G401 (cell line): ENCODE results near the gene GATD1. TPM values are rescaled to one million over a fixed set of nuclear protein-coding genes. Genes with fewer than 3 reads are reported as not detected.
"Not testable (repeated sequence)": the region's sequence is repeated elsewhere in the genome, so short reads cannot be mapped to it uniquely, and the experiment has no call there.

ENCODE experiments used
- DNase-seq: peaks from one replicate; pipeline ENCODE4 v3.0.0-alpha.2; 2015; ENCODE audit warnings: low spot score
- in situ Hi-C: cut with HindIII; loops from 2 replicates; pipeline ENCODE4 v1.10.0; 2016; ENCODE audit warnings: low sequenced_read_pairs, mixed read lengths
- total RNA-seq: library from RNA; depleted of rRNA; stranded (reverse); fragments of >200 nt; shearing (Covaris generic); gene quantifications from 2 replicates; pipeline ENCODE4 v1.2.3, GENCODE V29; 2014

The GATD1 gene
- total RNA-seq, 1 experiment from 2014 or later, result 63.4 TPM

- in situ Hi-C loops, result no loop called here
Measured at GRCh38 chr11:742571-743201, 34.6 kb downstream of the GATD1 start.

GRCh38 chr11:742156-742546 is 35.1 kb downstream of the GATD1 start:
- in situ Hi-C loops, result no loop called here
- no peak for DNase-seq

More at GRCh38 chr11:742571-743201, 34.6 kb downstream of the GATD1 start:
- DNase-seq, result no peak

GRCh38 chr11:737899-738298 is 39.4 kb downstream of the GATD1 start:
- DNase-seq, in situ Hi-C loops: not testable (repeated sequence)

GRCh38 chr11:737366-737765 is 39.9 kb downstream of the GATD1 start:
- in situ Hi-C loops, result no loop called here
- no peak for DNase-seq

DNA sequence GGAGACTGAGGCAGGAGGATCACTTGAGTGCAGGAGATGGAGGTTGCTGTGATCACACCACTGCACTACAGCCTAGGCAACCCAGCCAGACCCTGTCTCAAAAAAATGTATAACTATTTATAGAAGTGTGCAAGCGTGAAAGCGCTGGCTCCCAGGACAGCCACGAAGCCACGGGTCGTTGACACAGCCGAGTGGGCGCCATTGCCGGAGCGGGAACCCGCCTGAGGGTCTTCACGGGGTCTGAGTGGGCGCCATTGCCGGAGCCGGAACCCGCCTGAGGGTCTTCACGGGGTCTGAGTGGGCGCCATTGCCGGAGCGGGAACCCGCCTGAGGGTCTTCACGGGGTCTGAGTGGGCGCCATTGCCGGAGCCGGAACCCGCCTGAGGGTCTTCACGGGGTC is 42.7 kb downstream of the GATD1 start:
- DNase-seq, in situ Hi-C loops: not testable (repeated sequence)

- no peak for DNase-seq
- in situ Hi-C loops, result no loop called here
Measured at GRCh38 chr11:733072-733471, 44.2 kb downstream of the GATD1 start.

DNA sequence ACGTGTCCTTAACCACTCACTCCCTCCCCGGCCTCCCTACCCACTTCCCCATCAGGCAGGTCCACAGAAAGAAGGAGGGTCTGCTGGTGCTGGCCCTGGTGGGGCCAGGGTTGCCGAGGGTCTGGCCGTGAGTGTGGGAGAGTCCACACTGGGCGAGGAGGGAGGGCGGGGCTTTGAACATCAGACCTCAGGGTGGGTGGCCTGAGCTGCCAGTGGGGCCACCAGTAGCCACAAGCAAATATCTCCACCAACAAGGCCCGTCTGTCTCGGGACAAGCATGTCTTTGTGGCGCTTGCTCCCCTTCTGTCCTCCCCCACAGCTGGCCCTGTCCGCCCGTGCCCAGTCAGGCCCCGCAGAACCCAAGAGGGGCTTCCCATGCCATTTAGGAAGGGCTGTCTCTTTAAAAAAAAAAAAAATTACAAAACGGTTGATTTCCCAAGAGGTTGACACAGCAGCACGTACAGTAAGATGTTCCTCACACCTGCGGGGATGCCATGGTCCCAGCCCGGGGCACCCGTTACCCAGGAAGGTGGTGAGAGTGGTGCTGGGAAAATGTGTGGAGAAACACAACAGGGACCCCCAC is 47.7 kb downstream of the GATD1 start:
- no peak for DNase-seq
- in situ Hi-C loops, result no loop called here

- in situ Hi-C loops, result no loop called here
- DNase-seq, result no peak
Measured at GRCh38 chr11:728901-729491, 48.3 kb downstream of the GATD1 start.

DNA sequence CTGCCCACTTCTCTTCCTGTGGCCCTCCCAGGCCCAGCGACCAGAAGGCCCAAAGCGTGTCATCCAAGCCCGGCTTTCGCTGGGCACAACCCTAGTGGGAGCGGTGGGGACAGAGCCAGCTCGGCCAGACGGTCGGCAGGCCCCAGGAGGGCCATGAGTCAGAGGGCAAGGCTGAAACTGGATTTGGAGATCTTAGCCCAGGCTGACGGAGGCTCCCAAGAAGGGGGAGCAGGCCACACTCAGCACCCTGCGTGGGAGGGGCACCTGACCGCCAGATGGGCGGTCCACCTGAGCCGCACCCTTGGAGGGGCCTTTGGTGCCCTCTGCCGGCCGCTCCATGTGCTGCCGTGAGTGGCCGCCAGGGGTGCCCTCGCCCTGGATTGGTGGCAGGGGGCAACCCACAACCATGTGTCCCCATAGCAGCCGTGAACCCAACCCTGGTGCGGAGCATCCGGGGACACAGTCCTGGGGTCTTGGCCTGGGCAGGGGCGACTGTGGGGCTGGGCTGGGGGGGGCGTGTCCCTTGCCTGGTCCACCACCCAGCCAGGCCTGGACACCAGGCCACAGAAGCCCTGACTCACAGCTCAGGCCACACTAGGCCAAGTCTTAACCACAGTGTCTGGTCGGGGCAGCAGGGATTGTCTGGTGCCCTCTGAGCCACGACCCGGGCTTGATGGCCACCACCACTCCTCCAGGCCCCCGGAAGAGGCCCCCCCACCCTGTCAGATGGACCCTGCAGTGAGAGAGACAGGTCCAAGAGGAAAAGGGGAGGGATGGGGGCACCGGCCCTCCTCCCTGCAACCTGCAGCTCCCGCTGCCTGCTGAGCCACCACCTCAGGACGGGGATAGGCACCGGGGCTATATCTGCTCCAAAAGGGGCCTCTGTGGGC is 49.2 kb downstream of the GATD1 start:
- peak; percentile 79 for DNase-seq
- in situ Hi-C loops, result no loop called here

- in situ Hi-C loops, result no loop called here
- no peak for DNase-seq
Measured at GRCh38 chr11:727281-727701, 50.0 kb downstream of the GATD1 start.

DNA sequence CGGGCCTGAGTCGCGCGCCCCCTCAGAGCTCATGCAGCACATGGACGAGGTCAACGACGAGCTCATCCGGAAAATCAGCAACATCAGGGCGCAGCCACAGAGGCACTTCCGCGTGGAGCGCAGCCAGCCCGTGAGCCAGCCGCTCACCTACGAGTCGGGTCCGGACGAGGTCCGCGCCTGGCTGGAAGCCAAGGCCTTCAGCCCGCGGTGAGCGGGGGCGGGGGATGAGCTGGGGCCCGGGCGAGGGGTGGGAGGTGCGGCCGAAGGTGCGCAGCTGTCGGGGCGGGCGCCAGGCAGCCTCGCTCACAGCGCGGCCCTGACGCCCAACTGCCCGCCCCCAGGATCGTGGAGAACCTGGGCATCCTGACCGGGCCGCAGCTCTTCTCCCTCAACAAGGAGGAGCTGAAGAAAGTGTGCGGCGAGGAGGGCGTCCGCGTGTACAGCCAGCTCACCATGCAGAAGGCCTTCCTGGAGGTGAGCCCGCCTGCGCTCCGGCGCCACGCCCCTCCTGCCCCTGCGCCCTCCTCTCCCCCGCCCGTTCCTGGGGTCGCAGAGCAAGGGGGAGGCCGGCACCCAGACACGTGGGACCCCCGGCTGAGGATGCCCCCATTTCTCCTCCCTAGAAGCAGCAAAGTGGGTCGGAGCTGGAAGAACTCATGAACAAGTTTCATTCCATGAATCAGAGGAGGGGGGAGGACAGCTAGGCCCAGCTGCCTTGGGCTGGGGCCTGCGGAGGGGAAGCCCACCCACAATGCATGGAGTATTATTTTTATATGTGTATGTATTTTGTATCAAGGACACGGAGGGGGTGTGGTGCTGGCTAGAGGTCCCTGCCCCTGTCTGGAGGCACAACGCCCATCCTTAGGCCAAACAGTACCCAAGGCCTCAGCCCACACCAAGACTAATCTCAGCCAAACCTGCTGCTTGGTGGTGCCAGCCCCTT is 50.7 kb downstream of the GATD1 start:
- no peak for DNase-seq
- in situ Hi-C loops, result no loop called here

DNA sequence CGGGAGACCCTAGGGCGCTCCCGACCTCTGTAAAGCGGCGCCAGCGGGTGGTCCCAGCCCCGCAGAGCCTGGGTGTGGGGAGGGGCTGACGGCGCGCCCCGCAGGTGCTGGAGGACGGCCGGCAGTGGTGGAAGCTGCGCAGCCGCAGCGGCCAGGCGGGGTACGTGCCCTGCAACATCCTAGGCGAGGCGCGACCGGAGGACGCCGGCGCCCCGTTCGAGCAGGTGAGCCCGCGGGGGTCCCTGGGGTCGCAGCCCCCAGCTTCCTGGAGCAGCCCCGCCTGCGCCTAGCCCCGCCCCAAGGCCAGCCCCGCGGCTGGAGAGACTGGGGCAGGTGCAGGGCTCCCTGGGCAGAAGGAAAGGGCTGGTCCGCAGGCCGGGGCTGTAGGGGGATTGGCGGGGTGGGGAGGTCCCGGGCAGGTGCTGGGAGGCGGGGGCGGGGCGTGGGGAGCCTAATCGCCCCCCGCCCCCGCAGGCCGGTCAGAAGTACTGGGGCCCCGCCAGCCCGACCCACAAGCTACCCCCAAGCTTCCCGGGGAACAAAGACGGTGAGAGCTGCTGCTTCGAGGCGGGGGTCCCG is 51.6 kb downstream of the GATD1 start:
- in situ Hi-C loops, result no loop called here
- no peak for DNase-seq

DNA sequence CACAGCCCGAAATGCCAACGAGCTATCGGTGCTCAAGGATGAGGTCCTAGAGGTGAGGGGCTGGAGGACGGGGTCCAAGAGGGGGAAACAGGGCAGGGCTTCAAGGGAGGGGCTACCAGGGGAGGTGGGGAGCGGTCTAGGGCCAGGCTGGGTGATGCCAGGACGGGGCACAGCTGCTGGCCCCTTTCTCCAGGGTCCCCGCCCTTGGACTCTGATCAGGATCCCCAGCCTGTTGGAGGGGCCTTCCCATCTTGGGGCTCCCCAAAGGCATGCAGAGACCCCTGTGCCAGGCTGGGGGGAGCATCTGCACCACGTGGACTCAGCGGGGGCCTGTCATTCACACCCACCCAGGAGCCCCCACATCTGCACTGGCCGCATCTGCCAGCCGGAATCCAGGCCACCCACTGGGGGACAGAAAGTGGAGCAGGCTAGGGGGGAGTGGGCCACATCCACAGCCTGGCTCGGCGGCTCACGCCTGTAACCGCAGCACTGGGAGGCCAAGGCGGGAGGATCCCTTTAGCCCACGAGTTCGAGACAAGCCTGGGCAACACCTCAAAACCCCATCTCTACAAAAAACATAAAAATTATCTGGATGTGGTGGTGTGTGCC is 52.4 kb downstream of the GATD1 start:
- DNase-seq, result no peak
- in situ Hi-C loops, result no loop called here

DNA sequence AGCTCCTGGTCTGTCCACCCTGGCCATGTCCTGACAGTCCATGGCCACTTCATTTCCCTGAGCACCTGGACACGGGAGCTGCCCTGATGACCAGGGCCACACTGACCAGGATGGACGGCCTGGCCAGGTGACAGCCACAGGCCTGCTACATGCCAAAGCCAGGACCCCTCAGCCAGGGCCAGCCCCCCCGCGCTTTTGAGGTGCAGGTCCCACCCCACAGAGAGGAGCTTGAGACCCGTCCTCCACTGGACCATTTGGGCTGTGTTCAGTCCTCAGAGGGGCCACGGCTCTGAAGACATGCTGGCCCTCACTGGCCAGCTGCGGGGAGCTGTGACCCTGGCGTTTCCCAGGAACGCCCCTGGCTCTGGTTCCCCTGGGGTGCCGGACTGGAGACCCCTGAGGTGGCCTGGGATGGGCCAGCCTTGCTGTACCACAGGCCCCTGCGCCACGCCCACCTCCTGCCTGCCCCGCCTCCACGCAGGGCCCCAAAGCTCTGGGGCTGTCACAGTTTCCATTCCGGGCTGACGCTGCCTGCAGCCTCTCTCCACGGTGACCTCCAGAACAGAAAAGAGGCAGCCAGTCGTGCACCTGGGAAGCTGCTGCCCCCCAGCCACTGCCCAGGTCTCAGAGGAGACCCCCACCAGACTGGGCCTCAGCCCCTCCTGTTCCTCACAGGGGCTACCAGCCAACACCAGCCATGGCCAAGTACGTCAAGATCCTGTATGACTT is 53.1 kb downstream of the GATD1 start:
- no peak for DNase-seq
- in situ Hi-C loops, result no loop called here

- in situ Hi-C loops, result no loop called here
- DNase-seq, result peak; percentile 81
Measured at GRCh38 chr11:723120-723883, 54.0 kb downstream of the GATD1 start.

GRCh38 chr11:722346-722811 is 54.9 kb downstream of the GATD1 start:
- in situ Hi-C loops, result no loop called here
- DNase-seq, result no peak
